DOHH2 (cell line): Measurements from ENCODE around the gene VPREB3.

Experiments
- H3F3A ChIP-seq: fragments of 200-600 bp; sonication (generic), shearing (Covaris generic); 2 replicates; pipeline ENCODE4 v1.6.0; 2016; ENCODE audit warnings: antibody characterized with exemption, mild to moderate bottlenecking; ENCODE audit not compliant: control insufficient read depth, insufficient read depth
- H3K27ac ChIP-seq: fragments of 200-600 bp; sonication (generic); 2 replicates; pipeline ENCODE4 v1.5.1; 2014; ENCODE audit warnings: low read depth, mild to moderate bottlenecking, low read length, moderate library complexity
- H3K27me3 ChIP-seq: fragments of 200-600 bp; sonication (generic); 2 replicates; pipeline ENCODE4 v1.6.1; 2014; ENCODE audit warnings: mild to moderate bottlenecking, low read length, mixed read lengths; ENCODE audit not compliant: control insufficient read depth
- H3K36me3 ChIP-seq: fragments of 200-600 bp; sonication (generic); 2 replicates; pipeline ENCODE4 v1.6.1; 2014; ENCODE audit warnings: mild to moderate bottlenecking, low read length, moderate library complexity, mixed read lengths; ENCODE audit not compliant: control insufficient read depth
- H3K4me1 ChIP-seq: fragments of 200-600 bp; sonication (generic); 2 replicates; pipeline ENCODE4 v1.6.1; 2014; ENCODE audit warnings: mild to moderate bottlenecking, low read length, mixed read lengths; ENCODE audit not compliant: control insufficient read depth
- H3K4me2 ChIP-seq: fragments of 200-600 bp; sonication (generic); 2 replicates; pipeline ENCODE4 v1.6.0; 2014; ENCODE audit warnings: mild to moderate bottlenecking, low read length, moderate library complexity
- H3K4me3 ChIP-seq: fragments of 200-600 bp; sonication (generic); 2 replicates; pipeline ENCODE4 v1.5.1; 2014; ENCODE audit warnings: mild to moderate bottlenecking, low read length, mixed read lengths
- H3K79me2 ChIP-seq: fragments of 200-600 bp; sonication (generic); 2 replicates; pipeline ENCODE4 v1.6.1; 2014; ENCODE audit warnings: mild to moderate bottlenecking, low read length, mixed read lengths; ENCODE audit not compliant: control insufficient read depth
- H3K9me2 ChIP-seq: fragments of 200-600 bp; sonication (generic); replicated peaks from 2 replicates; pipeline ENCODE4 v1.6.1; 2014; ENCODE audit warnings: mild to moderate bottlenecking, low read length, mixed read lengths; ENCODE audit not compliant: control insufficient read depth
- H3K9me3 ChIP-seq: fragments of 200-600 bp; sonication (generic); 2 replicates; pipeline ENCODE4 v1.6.1; 2014; ENCODE audit warnings: antibody characterized with exemption, low read length, mixed read lengths; ENCODE audit not compliant: control insufficient read depth, insufficient read depth
- H4K20me1 ChIP-seq: fragments of 200-600 bp; sonication (generic); 2 replicates; pipeline ENCODE4 v1.6.0; 2014; ENCODE audit warnings: low read depth, mild to moderate bottlenecking, antibody characterized with exemption, low read length, moderate library complexity; ENCODE audit not compliant: control insufficient read depth, insufficient read depth
- EZH2phosphoT487 ChIP-seq: fragments of 200-600 bp; sonication (generic); IDR thresholded peaks from 2 replicates; pipeline ENCODE4 v1.6.1; 2017; ENCODE audit warnings: borderline replicate concordance, mild to moderate bottlenecking, antibody characterized with exemption, low read length, moderate library complexity, mixed read lengths
- TF ChIP-seq, protein P1 (sequence below): fragments of 200-600 bp; sonication (generic); IDR thresholded peaks from one replicate; pipeline ENCODE4 v1.5.1; 2014; ENCODE audit warnings: antibody characterized with exemption, mild to moderate bottlenecking, low read depth, low read length; ENCODE audit not compliant: poor library complexity, severe bottlenecking

VPREB3 gene

DNA sequence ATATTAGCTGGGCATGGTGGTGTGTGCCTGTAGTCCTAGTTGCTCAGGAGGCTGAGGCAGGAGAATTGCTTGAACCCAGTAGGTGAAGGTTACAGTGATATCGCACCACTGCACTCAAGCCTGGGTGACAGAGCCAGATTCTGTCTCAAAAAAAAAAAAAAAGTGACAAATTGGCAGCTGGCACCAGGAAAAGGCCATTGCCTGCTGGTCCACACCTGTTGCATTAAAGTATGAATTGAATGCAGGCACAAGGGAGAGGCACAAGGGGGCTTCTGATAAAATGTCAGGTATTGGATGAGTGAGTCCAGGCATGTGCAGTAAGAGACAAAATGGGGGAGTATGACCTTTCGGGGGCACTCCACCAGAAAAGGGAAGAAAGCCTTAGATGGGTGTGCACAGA is 31.5 kb downstream of the VPREB3 start:
- Histone ChIP-seq H3F3A (no peaks in the 10 kb centered on the region; the same call in 1 of the 2 replicates), H3K36me3 (no peaks in the 10 kb centered on the region), H3K79me2 (no peaks in the 10 kb centered on the region), H3K4me3 (no peak overlapping the region), H3K4me2 (no peak overlapping the region), H4K20me1 (no peaks in the 10 kb centered on the region), H3K9me2 (no peaks in the 10 kb centered on the region), H3K4me1 (0 out of 2 replicates have a peak, but pooled peaks cover 3% of the 10 kb centered on the region), H3K27me3 (peaks cover 8% of the 10 kb centered on the region), H3K27ac (no peak overlapping the region), H3K9me3 (no peaks in the 10 kb centered on the region)
- no peak for TF ChIP-seq EZH2phosphoT487
- TF ChIP-seq, protein P1, sequence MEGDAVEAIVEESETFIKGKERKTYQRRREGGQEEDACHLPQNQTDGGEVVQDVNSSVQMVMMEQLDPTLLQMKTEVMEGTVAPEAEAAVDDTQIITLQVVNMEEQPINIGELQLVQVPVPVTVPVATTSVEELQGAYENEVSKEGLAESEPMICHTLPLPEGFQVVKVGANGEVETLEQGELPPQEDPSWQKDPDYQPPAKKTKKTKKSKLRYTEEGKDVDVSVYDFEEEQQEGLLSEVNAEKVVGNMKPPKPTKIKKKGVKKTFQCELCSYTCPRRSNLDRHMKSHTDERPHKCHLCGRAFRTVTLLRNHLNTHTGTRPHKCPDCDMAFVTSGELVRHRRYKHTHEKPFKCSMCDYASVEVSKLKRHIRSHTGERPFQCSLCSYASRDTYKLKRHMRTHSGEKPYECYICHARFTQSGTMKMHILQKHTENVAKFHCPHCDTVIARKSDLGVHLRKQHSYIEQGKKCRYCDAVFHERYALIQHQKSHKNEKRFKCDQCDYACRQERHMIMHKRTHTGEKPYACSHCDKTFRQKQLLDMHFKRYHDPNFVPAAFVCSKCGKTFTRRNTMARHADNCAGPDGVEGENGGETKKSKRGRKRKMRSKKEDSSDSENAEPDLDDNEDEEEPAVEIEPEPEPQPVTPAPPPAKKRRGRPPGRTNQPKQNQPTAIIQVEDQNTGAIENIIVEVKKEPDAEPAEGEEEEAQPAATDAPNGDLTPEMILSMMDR = no peak

GRCh38 chr22:23722160-23722559 is 32.1 kb downstream of the VPREB3 start:
- no peaks in the 10 kb centered on the region for H3K36me3 ChIP-seq
- H3K9me3 ChIP-seq = no peaks in the 10 kb centered on the region
- TF ChIP-seq, protein P1 = no peak
- no peak for TF ChIP-seq EZH2phosphoT487
- peaks cover 7% of the 10 kb centered on the region for H3K27me3 ChIP-seq
- no peaks in the 10 kb centered on the region; the same call in 1 of the 2 replicates for H3F3A ChIP-seq
- no peaks in the 10 kb centered on the region; the same call in 1 of the 2 replicates for H3K79me2 ChIP-seq
- H3K4me3 ChIP-seq = no peak overlapping the region
- no peak overlapping the region for H3K4me2 ChIP-seq
- H3K27ac ChIP-seq = no peak overlapping the region
- peaks cover 7% of the 10 kb centered on the region for H3K4me1 ChIP-seq
- no peaks in the 10 kb centered on the region for H4K20me1 ChIP-seq
- H3K9me2 ChIP-seq = no peaks in the 10 kb centered on the region

- Histone ChIP-seq H3K27ac (no peak overlapping the region), H3K9me3 (no peaks in the 10 kb centered on the region), H3K4me1 (peaks cover 13% of the 10 kb centered on the region), H3F3A (no peaks in the 10 kb centered on the region; the same call in 1 of the 2 replicates), H3K36me3 (no peaks in the 10 kb centered on the region), H4K20me1 (no peaks in the 10 kb centered on the region), H3K79me2 (peaks cover 13% of the 10 kb centered on the region), H3K9me2 (no peaks in the 10 kb centered on the region), H3K4me3 (no peak overlapping the region), H3K27me3 (no peaks in the 10 kb centered on the region), H3K4me2 (no peak overlapping the region)
- TF ChIP-seq, protein P1 = no peak
- no peak for TF ChIP-seq EZH2phosphoT487
These were observed 33.4 kb downstream of the VPREB3 start for GRCh38 chr22:23720855-23721254.
